HepG2 (cell line): ENCODE measurements around the gene DPAGT1. TPM values are rescaled to one million over a fixed set of nuclear protein-coding genes. Genes with fewer than 3 reads are reported as not detected.

Experiments used
- BRD4 ChIP-seq: sonication (generic); formaldehyde crosslinking; IDR thresholded peaks from 2 replicates; pipeline ENCODE4 v1.4.0; 2020; ENCODE audit warnings: missing genetic modification reagents
- CBFB ChIP-seq: sonication (generic); formaldehyde crosslinking; IDR thresholded peaks from 2 replicates; pipeline ENCODE4 v1.4.0; 2020; ENCODE audit warnings: missing genetic modification reagents
- EEA1 ChIP-seq: sonication (generic); formaldehyde crosslinking; IDR thresholded peaks from 2 replicates; pipeline ENCODE4 v1.5.1; 2020; ENCODE audit warnings: mild to moderate bottlenecking, missing genetic modification reagents, borderline replicate concordance
- ETV5 ChIP-seq: IDR thresholded peaks from 2 replicates; pipeline ENCODE4 v1.6.1; 2018; ENCODE audit warnings: missing biosample characterization, missing genetic modification reagents, inconsistent platforms, borderline replicate concordance
- GPN1 ChIP-seq: sonication (generic); formaldehyde crosslinking; IDR thresholded peaks from 2 replicates; pipeline ENCODE4 v1.5.1; 2020; ENCODE audit warnings: missing genetic modification reagents, borderline replicate concordance
- IKZF4 ChIP-seq: sonication (generic); formaldehyde crosslinking; IDR thresholded peaks from 2 replicates; pipeline ENCODE4 v1.5.1; 2020; ENCODE audit warnings: borderline replicate concordance, mild to moderate bottlenecking, low read depth, missing genetic modification reagents; ENCODE audit errors: not compliant biosample characterization
- JUN ChIP-seq: sonication (generic); formaldehyde crosslinking; IDR thresholded peaks from 2 replicates; pipeline ENCODE4 v1.4.0; 2020; ENCODE audit warnings: mild to moderate bottlenecking, missing genetic modification reagents
- KDM2A ChIP-seq: sonication (generic); formaldehyde crosslinking; IDR thresholded peaks from 2 replicates; pipeline ENCODE4 v1.4.0; 2020; ENCODE audit warnings: low read depth, missing genetic modification reagents, borderline replicate concordance
- KMT2B ChIP-seq: IDR thresholded peaks from 2 replicates; pipeline ENCODE4 v1.6.1; 2016; ENCODE audit warnings: missing genetic modification reagents, missing compliant biosample characterization
- SATB2 ChIP-seq: sonication (generic); formaldehyde crosslinking; IDR thresholded peaks from 2 replicates; pipeline ENCODE4 v1.5.0; 2020; ENCODE audit warnings: missing genetic modification reagents
- SNRNP70 ChIP-seq: fragments of 200-400 bp; formaldehyde crosslinking; IDR thresholded peaks from 2 replicates; pipeline ENCODE4 v1.6.1; 2017; ENCODE audit warnings: mild to moderate bottlenecking, low read depth, low read length, moderate library complexity
- TARDBP ChIP-seq: sonication (generic); formaldehyde crosslinking; IDR thresholded peaks from 2 replicates; pipeline ENCODE4 v1.8.0; 2022; ENCODE audit warnings: mild to moderate bottlenecking, missing genetic modification reagents
- THAP11 ChIP-seq: IDR thresholded peaks from 2 replicates; pipeline ENCODE4 v1.6.1; 2016; ENCODE audit warnings: missing biosample characterization, missing genetic modification reagents
- polyA plus RNA-seq, 8 experiments: library from polyadenylated mRNA; depleted of rRNA in 3 of 8; stranded (reverse) in 7 of 8; unstranded in 1 of 8; fragments of >200 nt; fragmentation: Illumina TruSeq in 4 of 8; extraction: Trizol in 4 of 8; gene quantifications; 2 replicates each; pipeline versions ENCODE4 v1.2.1 to v1.2.3, GENCODE V29; 2011 to 2016; ENCODE audit warnings: low read depth in 4 of 8, missing spikeins in 1 of 8, mixed read lengths in 1 of 8; ENCODE audit not compliant: insufficient read depth in 1 of 8
- total RNA-seq, 5 experiments: library from RNA; depleted of rRNA; stranded (reverse); fragments of >200 nt; fragmentation: Illumina TruSeq; extraction: Trizol; gene quantifications; 2 replicates each; pipeline ENCODE4 v1.2.3, GENCODE V29; 2016; ENCODE audit warnings: low read depth in 1 of 5
- TF ChIP-seq, protein P1 (sequence below): sonication (generic); formaldehyde crosslinking; IDR thresholded peaks from 2 replicates; pipeline ENCODE4 v1.5.1; 2020; ENCODE audit warnings: mild to moderate bottlenecking, missing genetic modification reagents, moderate library complexity
- TF ChIP-seq, protein P2 (sequence below): sonication (generic); formaldehyde crosslinking; IDR thresholded peaks from 2 replicates; pipeline ENCODE4 v1.5.1; 2020; ENCODE audit warnings: mild to moderate bottlenecking, missing genetic modification reagents, borderline replicate concordance
- TF ChIP-seq, protein P3 (sequence below): sonication (generic); formaldehyde crosslinking; IDR thresholded peaks from 2 replicates; pipeline ENCODE4 v1.8.1; 2023; ENCODE audit warnings: missing genetic modification reagents, inconsistent platforms, borderline replicate concordance
- TF ChIP-seq, protein P4 (sequence below): sonication (generic); formaldehyde crosslinking; IDR thresholded peaks from 2 replicates; pipeline ENCODE4 v1.8.1; 2023; ENCODE audit warnings: mild to moderate bottlenecking, moderate library complexity, missing genetic modification reagents
- TF ChIP-seq, protein P5 (sequence below): sonication (generic); formaldehyde crosslinking; IDR thresholded peaks from 2 replicates; pipeline ENCODE4 v1.4.0; 2020; ENCODE audit warnings: mild to moderate bottlenecking, missing genetic modification reagents

DPAGT1 gene
- total and polyA plus RNA-seq, 2 of the 13 experiments (the other 11 are each of a cell fraction or from before 2014, with no cell fraction given), result 37.6 to 70.7 TPM

DNA sequence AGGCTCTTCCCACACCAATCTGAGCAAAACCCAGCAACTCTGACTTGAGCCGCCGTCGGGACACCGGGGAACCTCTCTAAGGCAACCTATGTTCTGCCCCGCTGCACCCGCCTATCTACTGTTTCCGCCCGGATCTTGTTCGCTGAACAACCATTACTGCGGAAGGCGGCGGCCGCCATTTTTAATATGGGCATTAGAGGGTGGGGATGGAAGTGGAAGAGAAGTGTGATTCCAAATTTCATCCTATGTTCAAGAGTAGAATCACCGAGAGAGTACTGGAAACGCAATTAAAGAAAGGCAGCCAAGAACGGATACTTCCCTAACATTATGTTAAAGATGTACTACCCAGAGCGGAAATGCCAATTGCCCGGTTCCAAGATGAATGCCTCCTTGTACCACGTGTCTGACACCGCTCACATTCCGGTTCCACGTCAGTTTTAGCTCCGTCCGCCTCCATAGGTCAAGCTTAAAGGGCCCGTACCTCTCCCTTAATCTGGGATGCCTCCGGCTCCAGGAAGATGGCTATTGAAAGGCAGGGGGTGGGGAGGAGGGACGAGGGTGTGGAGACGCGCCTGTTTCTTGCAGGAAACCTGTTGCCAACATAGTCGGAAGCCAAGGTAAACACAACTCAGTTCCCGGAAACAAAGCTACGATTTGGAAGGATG is at the start of gene DPAGT1 (continued):
- TF ChIP-seq, protein P1, sequence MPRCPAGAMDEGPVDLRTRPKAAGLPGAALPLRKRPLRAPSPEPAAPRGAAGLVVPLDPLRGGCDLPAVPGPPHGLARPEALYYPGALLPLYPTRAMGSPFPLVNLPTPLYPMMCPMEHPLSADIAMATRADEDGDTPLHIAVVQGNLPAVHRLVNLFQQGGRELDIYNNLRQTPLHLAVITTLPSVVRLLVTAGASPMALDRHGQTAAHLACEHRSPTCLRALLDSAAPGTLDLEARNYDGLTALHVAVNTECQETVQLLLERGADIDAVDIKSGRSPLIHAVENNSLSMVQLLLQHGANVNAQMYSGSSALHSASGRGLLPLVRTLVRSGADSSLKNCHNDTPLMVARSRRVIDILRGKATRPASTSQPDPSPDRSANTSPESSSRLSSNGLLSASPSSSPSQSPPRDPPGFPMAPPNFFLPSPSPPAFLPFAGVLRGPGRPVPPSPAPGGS (CRISPR knock-in tag), result no peak
- TF ChIP-seq, protein P2, sequence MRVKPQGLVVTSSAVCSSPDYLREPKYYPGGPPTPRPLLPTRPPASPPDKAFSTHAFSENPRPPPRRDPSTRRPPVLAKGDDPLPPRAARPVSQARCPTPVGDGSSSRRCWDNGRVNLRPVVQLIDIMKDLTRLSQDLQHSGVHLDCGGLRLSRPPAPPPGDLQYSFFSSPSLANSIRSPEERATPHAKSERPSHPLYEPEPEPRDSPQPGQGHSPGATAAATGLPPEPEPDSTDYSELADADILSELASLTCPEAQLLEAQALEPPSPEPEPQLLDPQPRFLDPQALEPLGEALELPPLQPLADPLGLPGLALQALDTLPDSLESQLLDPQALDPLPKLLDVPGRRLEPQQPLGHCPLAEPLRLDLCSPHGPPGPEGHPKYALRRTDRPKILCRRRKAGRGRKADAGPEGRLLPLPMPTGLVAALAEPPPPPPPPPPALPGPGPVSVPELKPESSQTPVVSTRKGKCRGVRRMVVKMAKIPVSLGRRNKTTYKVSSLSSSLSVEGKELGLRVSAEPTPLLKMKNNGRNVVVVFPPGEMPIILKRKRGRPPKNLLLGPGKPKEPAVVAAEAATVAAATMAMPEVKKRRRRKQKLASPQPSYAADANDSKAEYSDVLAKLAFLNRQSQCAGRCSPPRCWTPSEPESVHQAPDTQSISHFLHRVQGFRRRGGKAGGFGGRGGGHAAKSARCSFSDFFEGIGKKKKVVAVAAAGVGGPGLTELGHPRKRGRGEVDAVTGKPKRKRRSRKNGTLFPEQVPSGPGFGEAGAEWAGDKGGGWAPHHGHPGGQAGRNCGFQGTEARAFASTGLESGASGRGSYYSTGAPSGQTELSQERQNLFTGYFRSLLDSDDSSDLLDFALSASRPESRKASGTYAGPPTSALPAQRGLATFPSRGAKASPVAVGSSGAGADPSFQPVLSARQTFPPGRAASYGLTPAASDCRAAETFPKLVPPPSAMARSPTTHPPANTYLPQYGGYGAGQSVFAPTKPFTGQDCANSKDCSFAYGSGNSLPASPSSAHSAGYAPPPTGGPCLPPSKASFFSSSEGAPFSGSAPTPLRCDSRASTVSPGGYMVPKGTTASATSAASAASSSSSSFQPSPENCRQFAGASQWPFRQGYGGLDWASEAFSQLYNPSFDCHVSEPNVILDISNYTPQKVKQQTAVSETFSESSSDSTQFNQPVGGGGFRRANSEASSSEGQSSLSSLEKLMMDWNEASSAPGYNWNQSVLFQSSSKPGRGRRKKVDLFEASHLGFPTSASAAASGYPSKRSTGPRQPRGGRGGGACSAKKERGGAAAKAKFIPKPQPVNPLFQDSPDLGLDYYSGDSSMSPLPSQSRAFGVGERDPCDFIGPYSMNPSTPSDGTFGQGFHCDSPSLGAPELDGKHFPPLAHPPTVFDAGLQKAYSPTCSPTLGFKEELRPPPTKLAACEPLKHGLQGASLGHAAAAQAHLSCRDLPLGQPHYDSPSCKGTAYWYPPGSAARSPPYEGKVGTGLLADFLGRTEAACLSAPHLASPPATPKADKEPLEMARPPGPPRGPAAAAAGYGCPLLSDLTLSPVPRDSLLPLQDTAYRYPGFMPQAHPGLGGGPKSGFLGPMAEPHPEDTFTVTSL (CRISPR knock-in tag), result no peak
- TF ChIP-seq, protein P3, sequence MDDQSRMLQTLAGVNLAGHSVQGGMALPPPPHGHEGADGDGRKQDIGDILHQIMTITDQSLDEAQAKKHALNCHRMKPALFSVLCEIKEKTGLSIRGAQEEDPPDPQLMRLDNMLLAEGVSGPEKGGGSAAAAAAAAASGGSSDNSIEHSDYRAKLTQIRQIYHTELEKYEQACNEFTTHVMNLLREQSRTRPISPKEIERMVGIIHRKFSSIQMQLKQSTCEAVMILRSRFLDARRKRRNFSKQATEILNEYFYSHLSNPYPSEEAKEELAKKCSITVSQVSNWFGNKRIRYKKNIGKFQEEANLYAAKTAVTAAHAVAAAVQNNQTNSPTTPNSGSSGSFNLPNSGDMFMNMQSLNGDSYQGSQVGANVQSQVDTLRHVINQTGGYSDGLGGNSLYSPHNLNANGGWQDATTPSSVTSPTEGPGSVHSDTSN, result no peak
- peak; percentile 72 for TF ChIP-seq TARDBP
- 0 out of 2 replicates have a peak, but pooled peaks have one; percentile 29 for TF ChIP-seq CBFB (CRISPR knock-in tag)
- peak; percentile 49 for TF ChIP-seq ETV5 (CRISPR knock-in tag)
- peak; percentile 43; the same call in 1 of the 2 replicates for TF ChIP-seq KMT2B (CRISPR knock-in tag)
- no peak for TF ChIP-seq EEA1
- 0 out of 2 replicates have a peak, but pooled peaks have one; percentile 29 for TF ChIP-seq SATB2 (CRISPR knock-in tag)
- TF ChIP-seq BRD4 (CRISPR knock-in tag), result no peak
- TF ChIP-seq GPN1 (CRISPR knock-in tag), result no peak
- TF ChIP-seq JUN (CRISPR knock-in tag), result no peak
- TF ChIP-seq, protein P4, sequence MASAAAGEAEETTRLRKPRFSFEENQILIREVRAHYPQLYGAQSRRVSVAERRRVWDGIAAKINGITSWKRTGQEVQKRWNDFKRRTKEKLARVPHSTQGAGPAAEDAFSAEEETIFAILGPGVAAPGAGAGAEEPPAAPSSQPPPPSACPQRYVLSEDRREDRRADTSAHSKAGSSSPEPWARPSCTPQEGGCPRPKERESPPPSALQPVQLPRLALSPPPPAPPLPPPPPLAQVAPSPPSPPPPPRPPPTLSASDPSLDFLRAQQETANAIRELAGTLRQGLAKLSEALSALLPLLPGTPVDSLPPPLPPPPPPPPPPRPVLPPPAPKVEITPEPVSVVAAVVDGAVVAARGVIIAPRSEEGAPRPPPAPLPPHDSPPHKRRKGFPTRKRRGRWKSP (CRISPR knock-in tag), result no peak
- no peak for TF ChIP-seq SNRNP70
- TF ChIP-seq IKZF4 (CRISPR knock-in tag), result no peak
- TF ChIP-seq THAP11, result peak; percentile 89
- TF ChIP-seq KDM2A (CRISPR knock-in tag), result peak; percentile 54
- TF ChIP-seq, protein P5, sequence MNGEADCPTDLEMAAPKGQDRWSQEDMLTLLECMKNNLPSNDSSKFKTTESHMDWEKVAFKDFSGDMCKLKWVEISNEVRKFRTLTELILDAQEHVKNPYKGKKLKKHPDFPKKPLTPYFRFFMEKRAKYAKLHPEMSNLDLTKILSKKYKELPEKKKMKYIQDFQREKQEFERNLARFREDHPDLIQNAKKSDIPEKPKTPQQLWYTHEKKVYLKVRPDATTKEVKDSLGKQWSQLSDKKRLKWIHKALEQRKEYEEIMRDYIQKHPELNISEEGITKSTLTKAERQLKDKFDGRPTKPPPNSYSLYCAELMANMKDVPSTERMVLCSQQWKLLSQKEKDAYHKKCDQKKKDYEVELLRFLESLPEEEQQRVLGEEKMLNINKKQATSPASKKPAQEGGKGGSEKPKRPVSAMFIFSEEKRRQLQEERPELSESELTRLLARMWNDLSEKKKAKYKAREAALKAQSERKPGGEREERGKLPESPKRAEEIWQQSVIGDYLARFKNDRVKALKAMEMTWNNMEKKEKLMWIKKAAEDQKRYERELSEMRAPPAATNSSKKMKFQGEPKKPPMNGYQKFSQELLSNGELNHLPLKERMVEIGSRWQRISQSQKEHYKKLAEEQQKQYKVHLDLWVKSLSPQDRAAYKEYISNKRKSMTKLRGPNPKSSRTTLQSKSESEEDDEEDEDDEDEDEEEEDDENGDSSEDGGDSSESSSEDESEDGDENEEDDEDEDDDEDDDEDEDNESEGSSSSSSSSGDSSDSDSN (CRISPR knock-in tag), result peak; percentile 72
